H1 (cell line): ENCODE data around the gene SLC25A21. TPM values are rescaled to one million over a fixed set of nuclear protein-coding genes. Genes with fewer than 3 reads are reported as not detected.
A peak's percentile ranks its signal among the peaks of the same experiment; 100 is the strongest.

Source experiments
- CTCF ChIA-PET: fragments of 300-600 bp; sonication (Branson Sonifier 250); formaldehyde crosslinking; loops from one replicate; lab custom pipeline; 2021; ENCODE audit not compliant: partially characterized antibody; lab: Charles Lee
- POLR2A ChIA-PET: fragments of 300-600 bp; sonication (Branson Sonifier 250); formaldehyde crosslinking; loops from one replicate; lab custom pipeline; 2021; ENCODE audit warnings: inconsistent platforms; ENCODE audit not compliant: partially characterized antibody; lab: Charles Lee
- DNase-seq, 2 experiments: peaks; one replicate each; pipeline versions ENCODE4 v3.0.0 to v3.0.0-alpha.2; 2010 to 2022; ENCODE audit warnings: low spot score in 2 of 2, low read depth in 1 of 2, mixed read lengths in 1 of 2
- FAIRE-seq: peaks from 2 replicates; lab custom pipeline; 2011; peaks lifted over from hg19 to GRCh38; lab: Jason Lieb, UNC
- H2AFZ ChIP-seq: 2 replicates; pipeline ENCODE4 v1.8.1; 2012; ENCODE audit warnings: low read length, inconsistent platforms
- H2AK5ac ChIP-seq: 2 replicates; pipeline ENCODE4 v1.6.1; 2013; ENCODE audit warnings: low read depth, low read length
- H2BK120ac ChIP-seq: replicated peaks from 2 replicates; pipeline ENCODE3; 2013; ENCODE audit warnings: low read depth, low read length, inconsistent platforms
- H2BK12ac ChIP-seq: 2 replicates; pipeline ENCODE4 v1.6.1; 2013; ENCODE audit warnings: low read depth, low read length
- H2BK15ac ChIP-seq: 2 replicates; pipeline ENCODE4 v1.6.1; 2013; ENCODE audit warnings: low read length
- H2BK20ac ChIP-seq: 2 replicates; pipeline ENCODE4 v1.6.1; 2013; ENCODE audit warnings: low read length
- H2BK5ac ChIP-seq: 2 replicates; pipeline ENCODE4 v1.6.1; 2013; ENCODE audit warnings: low read depth, low read length
- H3K14ac ChIP-seq: 2 replicates; pipeline ENCODE4 v1.6.1; 2013; ENCODE audit warnings: inconsistent platforms; ENCODE audit not compliant: insufficient read length
- H3K18ac ChIP-seq: 2 replicates; pipeline ENCODE4 v1.6.1; 2013; ENCODE audit warnings: low read length; ENCODE audit errors: extremely low read depth
- H3K23ac ChIP-seq: 2 replicates; pipeline ENCODE4 v1.6.1; 2013; ENCODE audit warnings: inconsistent platforms; ENCODE audit not compliant: insufficient read length
- H3K23me2 ChIP-seq: 2 replicates; pipeline ENCODE4 v1.6.1; 2013; ENCODE audit warnings: low read depth, low read length
- H3K27ac ChIP-seq: 2 replicates; pipeline ENCODE4 v1.6.1; 2011; ENCODE audit warnings: low read depth, low read length, inconsistent platforms
- H3K27me3 ChIP-seq, 4 experiments: replicated peaks in 1 of 4; 1 replicate in 1 of 4; 2 replicates in 3 of 4; pipeline versions ENCODE4 v1.6.1 to v1.8.1; 2011 to 2013; ENCODE audit warnings: low read length in 3 of 4, mild to moderate bottlenecking in 3 of 4, inconsistent platforms in 2 of 4, mixed read lengths in 2 of 4, moderate library complexity in 1 of 4; ENCODE audit not compliant: control insufficient read depth in 3 of 4, insufficient read depth in 3 of 4; ENCODE audit errors: extremely low read depth in 1 of 4
- H3K36me3 ChIP-seq, 4 experiments: 2 replicates each; pipeline versions ENCODE4 v1.6.1 to v1.8.1; 2011 to 2013; ENCODE audit warnings: mild to moderate bottlenecking in 4 of 4, low read length in 3 of 4, moderate library complexity in 2 of 4, control low read depth in 1 of 4, inconsistent platforms in 1 of 4; ENCODE audit not compliant: insufficient read depth in 4 of 4, control insufficient read depth in 2 of 4
- H3K4ac ChIP-seq: replicated peaks from 2 replicates; pipeline ENCODE3; 2013; ENCODE audit warnings: low read length, low read depth, mixed read lengths, inconsistent platforms; ENCODE audit not compliant: insufficient read length
- H3K4me1 ChIP-seq, 4 experiments: replicated peaks in 1 of 4; 1 replicate in 1 of 4; 2 replicates in 3 of 4; pipeline versions ENCODE4 v1.6.1 to v1.8.1; 2011 to 2013; ENCODE audit warnings: low read length in 3 of 4, inconsistent platforms in 2 of 4, mixed read lengths in 1 of 4; ENCODE audit not compliant: insufficient read depth in 4 of 4, control insufficient read depth in 3 of 4
- H3K4me2 ChIP-seq, 2 experiments: 2 replicates each; pipeline versions ENCODE4 v1.6.1 to v1.8.1; 2011 to 2013; ENCODE audit warnings: low read depth in 2 of 2, low read length in 2 of 2, control low read depth in 1 of 2, inconsistent platforms in 1 of 2, mild to moderate bottlenecking in 1 of 2; ENCODE audit not compliant: insufficient read depth in 1 of 2
- H3K4me3 ChIP-seq, 4 experiments: fragments of 200-600, 300-600 bp in 1 of 4; sonication (generic), shearing (Covaris generic), sonication (Bioruptor Twin) in 1 of 4; 2 replicates each; pipeline versions ENCODE4 v1.5.1 to v1.8.1; 2011 to 2016; ENCODE audit warnings: low read length in 4 of 4, low read depth in 3 of 4, control low read depth in 2 of 4, inconsistent platforms in 2 of 4, mild to moderate bottlenecking in 2 of 4, mixed read lengths in 1 of 4, moderate library complexity in 1 of 4; ENCODE audit not compliant: insufficient read depth in 2 of 4; ENCODE audit errors: extremely low read depth in 1 of 4
- H3K56ac ChIP-seq: replicated peaks from 2 replicates; pipeline ENCODE3; 2013; ENCODE audit warnings: low read depth, mild to moderate bottlenecking, mixed read lengths, low read length, inconsistent platforms; ENCODE audit not compliant: insufficient read length
- H3K79me1 ChIP-seq: 2 replicates; pipeline ENCODE4 v1.6.1; 2013; ENCODE audit warnings: low read depth, low read length, control low read depth
- H3K79me2 ChIP-seq, 2 experiments: 2 replicates each; pipeline versions ENCODE4 v1.6.1 to v1.8.1; 2012 to 2013; ENCODE audit warnings: low read length in 2 of 2, mild to moderate bottlenecking in 2 of 2, inconsistent platforms in 1 of 2; ENCODE audit not compliant: insufficient read depth in 2 of 2, control insufficient read depth in 1 of 2
- H3K9ac ChIP-seq, 4 experiments: replicated peaks in 1 of 4; 1 replicate in 1 of 4; 2 replicates in 3 of 4; pipeline versions ENCODE4 v1.6.1 to v1.8.1; 2011 to 2013; ENCODE audit warnings: low read depth in 3 of 4, low read length in 3 of 4, control low read depth in 2 of 4, mild to moderate bottlenecking in 2 of 4, moderate library complexity in 2 of 4, inconsistent platforms in 1 of 4; ENCODE audit errors: extremely low read depth in 1 of 4
- H3K9me3 ChIP-seq, 2 experiments: 2 replicates each; pipeline versions ENCODE4 v1.6.1 to v1.8.1; 2012 to 2013; ENCODE audit warnings: mild to moderate bottlenecking in 2 of 2, moderate library complexity in 2 of 2, control low read depth in 1 of 2, inconsistent platforms in 1 of 2, low read depth in 1 of 2, low read length in 1 of 2, mixed read lengths in 1 of 2; ENCODE audit not compliant: insufficient read depth in 2 of 2
- H4K20me1 ChIP-seq, 2 experiments: replicated peaks in 1 of 2; 2 replicates each; pipeline versions ENCODE3 to v1.8.1; 2011 to 2013; ENCODE audit warnings: inconsistent platforms in 2 of 2, low read length in 2 of 2, mild to moderate bottlenecking in 1 of 2; ENCODE audit not compliant: insufficient read depth in 2 of 2, control insufficient read depth in 1 of 2
- H4K5ac ChIP-seq: 2 replicates; pipeline ENCODE4 v1.6.1; 2013; ENCODE audit warnings: low read length, low read depth, mixed read lengths, inconsistent platforms; ENCODE audit not compliant: insufficient read length
- H4K8ac ChIP-seq: 2 replicates; pipeline ENCODE4 v1.8.0; 2013; ENCODE audit warnings: mild to moderate bottlenecking, moderate library complexity, low read length, inconsistent platforms; ENCODE audit not compliant: insufficient read depth; ENCODE audit errors: extremely low read depth
- H4K91ac ChIP-seq: replicated peaks from 2 replicates; pipeline ENCODE3; 2013; ENCODE audit warnings: low read length, mixed read lengths, inconsistent platforms; ENCODE audit not compliant: insufficient read length
- CBX5 ChIP-seq: fragments of 300-800, 300-1000 bp; sonication (generic); IDR thresholded peaks from 2 replicates; pipeline ENCODE4 v1.7.1; 2016; ENCODE audit warnings: antibody characterized with exemption, low read length, low read depth
- CEBPB ChIP-seq: IDR thresholded peaks from 2 replicates; pipeline ENCODE4 v1.6.1; 2012; ENCODE audit warnings: low read depth, low read length
- HDAC2 ChIP-seq, 2 experiments: fragments of 300-600 bp in 1 of 2; sonication (generic) in 1 of 2; IDR thresholded peaks; 2 replicates each; pipeline ENCODE4 v1.6.1; 2011 to 2012; ENCODE audit warnings: low read depth in 2 of 2, low read length in 2 of 2, mild to moderate bottlenecking in 2 of 2, moderate library complexity in 2 of 2, borderline replicate concordance in 1 of 2, inconsistent platforms in 1 of 2
- KDM1A ChIP-seq: fragments of 200-600, 300-600 bp; sonication (generic); IDR thresholded peaks from 2 replicates; pipeline ENCODE4 v1.7.1; 2016; ENCODE audit warnings: mild to moderate bottlenecking, low read length, borderline replicate concordance
- KDM5A ChIP-seq: fragments of 200-600 bp; IDR thresholded peaks from 2 replicates; pipeline ENCODE4 v1.7.1; 2012; ENCODE audit warnings: mild to moderate bottlenecking, low read length, inconsistent platforms, mixed read lengths
- RAD21 ChIP-seq, 2 experiments: IDR thresholded peaks in 1 of 2; conservative IDR thresholded peaks in 1 of 2; 2 replicates each; pipeline ENCODE4 v1.6.1; 2011; ENCODE audit warnings: low read depth in 2 of 2, low read length in 2 of 2, improper control_type of control experiment in 1 of 2, inconsistent platforms in 1 of 2, mild to moderate bottlenecking in 1 of 2, moderate library complexity in 1 of 2
- RFX5 ChIP-seq: IDR thresholded peaks from 2 replicates; pipeline ENCODE4 v1.6.1; 2011; ENCODE audit warnings: low read depth, low read length, improper control_type of control experiment, borderline replicate concordance
- SP1 ChIP-seq: IDR thresholded peaks from 2 replicates; pipeline ENCODE4 v1.6.1; 2011; ENCODE audit warnings: low read depth, low read length
- SUZ12 ChIP-seq: fragments of 200-600 bp; sonication (generic); IDR thresholded peaks from 2 replicates; pipeline ENCODE4 v1.6.1; 2012; ENCODE audit warnings: mild to moderate bottlenecking, inconsistent platforms, low read length, moderate library complexity, mixed read lengths
- YY1 ChIP-seq: IDR thresholded peaks from 2 replicates; pipeline ENCODE4 v1.6.1; 2011; ENCODE audit warnings: low read depth, mild to moderate bottlenecking, low read length
- WGBS, 2 experiments: shearing (Covaris generic) in 1 of 2; methylation state at CpG; one replicate each; pipeline versions ENCODE4 v1.1.6 to v1.1.7; 2013 to 2015; ENCODE audit warnings: low lambda C conversion rate in 2 of 2, mixed read lengths in 2 of 2, inconsistent platforms in 1 of 2, low coverage in 1 of 2, missing lambda C conversion rate in 1 of 2; ENCODE audit not compliant: insufficient replicate concordance in 2 of 2, insufficient coverage in 1 of 2, insufficient read length in 1 of 2; ENCODE audit errors: extremely low coverage in 1 of 2, missing lambda C conversion rate in 1 of 2; 5-methylcytosine and 5-hydroxymethylcytosine counted together
- polyA plus RNA-seq, 7 experiments: library from polyadenylated mRNA; depleted of rRNA in 3 of 7; stranded (reverse) in 5 of 7; unstranded in 2 of 7; fragments of >200 nt in 5 of 7; fragments of 200-250 nt in 2 of 7; gene quantifications; 1 replicate in 5 of 7; 2 replicates in 1 of 7; 4 replicates in 1 of 7; pipeline versions ENCODE4 v1.2.1 to v1.2.3, GENCODE V29; 2011 to 2013; ENCODE audit warnings: missing spikeins in 2 of 7, mixed read lengths in 2 of 7
- total RNA-seq: library from RNA; stranded (reverse); fragmentation: NEBNext Ultra II Directional; extraction: Animal tissue kit (Norgen Biotek cat#: 25700); gene quantifications from 2 replicates; pipeline ENCODE4 v1.2.1, GENCODE V29; 2021
- TF ChIP-seq, protein P1 (sequence below), 3 experiments: IDR thresholded peaks; 1 replicate in 2 of 3; 2 replicates in 1 of 3; pipeline versions ENCODE4 v1.5.1 to v1.6.1; 2011; ENCODE audit warnings: low read length in 3 of 3, mild to moderate bottlenecking in 3 of 3, inconsistent platforms in 2 of 3, low read depth in 1 of 3, moderate library complexity in 1 of 3; ENCODE audit not compliant: insufficient read depth in 1 of 3; ENCODE audit errors: control extremely low read depth in 1 of 3

SLC25A21 gene
- total and polyA plus RNA-seq, 2 of the 8 experiments (the other 6 are each of a cell fraction or from before 2014, with no cell fraction given), result 6.9 to 15.7 TPM

DNA sequence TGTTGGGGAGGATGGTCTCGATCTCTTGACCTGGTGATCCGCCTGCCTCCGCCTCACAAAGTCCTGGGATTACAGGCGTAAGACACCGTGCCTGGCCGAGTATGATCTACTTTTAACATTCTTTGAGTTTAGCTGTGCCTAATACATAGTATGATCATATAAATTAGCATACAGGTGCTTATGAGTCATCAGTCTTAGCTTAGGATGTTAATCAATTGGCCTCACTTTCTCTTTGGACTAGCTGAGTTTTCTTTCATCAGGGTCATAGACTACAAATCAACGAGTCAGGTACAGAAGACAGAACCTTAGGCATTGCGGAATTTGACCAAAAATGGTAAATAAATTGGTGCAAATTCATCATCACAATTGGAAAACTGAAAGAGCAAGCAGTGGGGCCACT, 2.2 kb downstream of the SLC25A21 start:
- H4K20me1 ChIP-seq, result no peaks in the 10 kb centered on the region
- H3K18ac ChIP-seq, result no peak overlapping the region
- CTCF ChIA-PET, result interaction anchor here (1.9 kb wide), 1 partner anchor 20 kb away, joined by 6 read pairs; no protein-coding TSS in a partner anchor
- H3K4ac ChIP-seq, result peak overlapping the region; percentile 45
- no peaks in the 10 kb centered on the region; a peak in 1 of 8 replicates for H3K36me3 ChIP-seq
- H2BK12ac ChIP-seq, result no peak overlapping the region
- H3K4me2 ChIP-seq, result no peak overlapping the region; a peak in 1 of 4 replicates
- peaks cover 3% of the 10 kb centered on the region for H3K23me2 ChIP-seq
- H3K27me3 ChIP-seq, result no peaks in the 10 kb centered on the region
- H4K8ac ChIP-seq, result no peak overlapping the region
- no peaks in the 10 kb centered on the region for H3K9me3 ChIP-seq
- H2AFZ ChIP-seq, result no peak overlapping the region
- no peak overlapping the region for H4K91ac ChIP-seq
- no peak overlapping the region for H2BK15ac ChIP-seq
- H3K4me3 ChIP-seq, result no peak overlapping the region
- 0 out of 2 replicates have a peak overlapping the region, but pooled peaks have one; percentile 0 for H2BK20ac ChIP-seq
- no peak overlapping the region for H4K5ac ChIP-seq
- FAIRE-seq (no peak), DNase-seq (no peak)
- H3K79me1 ChIP-seq, result no peaks in the 10 kb centered on the region
- no peak overlapping the region for H3K56ac ChIP-seq
- H3K79me2 ChIP-seq, result peaks cover 0 to 5% of the 10 kb centered on the region in 2 experiments; a peak in 2 of 4 replicates
- no peak overlapping the region for H3K9ac ChIP-seq
- 98% methylated on average over 8 of the region's 8 CpGs; no CpG with 5 or more reads in 1 of the 2 experiments for WGBS, 2 experiments
- peak overlapping the region; percentile 80 for H2BK120ac ChIP-seq
- H3K23ac ChIP-seq, result no peak overlapping the region
- POLR2A ChIA-PET, result no interaction called here
- H3K4me1 ChIP-seq, result peaks cover 4 to 21% (median 14%) of the 10 kb centered on the region in 4 experiments; a peak in 5 of 7 replicates
- no peak overlapping the region for H3K27ac ChIP-seq
- no peak overlapping the region for H2BK5ac ChIP-seq
- no peak overlapping the region for H2AK5ac ChIP-seq
- H3K14ac ChIP-seq, result no peak overlapping the region
- TF ChIP-seq CEBPB (no peak), HDAC2 (IDR thresholded peaks at IDR 0.05; ENCODE audit: borderline replicate concordance in 1 of 2, low read depth in 2 of 2, low read length in 2 of 2) (no peak), SUZ12 (no peak), KDM5A (no peak), SP1 (no peak), RFX5 (no peak), RAD21 (IDR thresholded peaks at IDR 0.05 in 1 of 2, conservative IDR thresholded peaks at IDR 0.05 in 1 of 2; ENCODE audit: low read depth in 2 of 2, low read length in 2 of 2) (no peak), YY1 (no peak), KDM1A (no peak), CBX5 (no peak)
- TF ChIP-seq, protein P1, sequence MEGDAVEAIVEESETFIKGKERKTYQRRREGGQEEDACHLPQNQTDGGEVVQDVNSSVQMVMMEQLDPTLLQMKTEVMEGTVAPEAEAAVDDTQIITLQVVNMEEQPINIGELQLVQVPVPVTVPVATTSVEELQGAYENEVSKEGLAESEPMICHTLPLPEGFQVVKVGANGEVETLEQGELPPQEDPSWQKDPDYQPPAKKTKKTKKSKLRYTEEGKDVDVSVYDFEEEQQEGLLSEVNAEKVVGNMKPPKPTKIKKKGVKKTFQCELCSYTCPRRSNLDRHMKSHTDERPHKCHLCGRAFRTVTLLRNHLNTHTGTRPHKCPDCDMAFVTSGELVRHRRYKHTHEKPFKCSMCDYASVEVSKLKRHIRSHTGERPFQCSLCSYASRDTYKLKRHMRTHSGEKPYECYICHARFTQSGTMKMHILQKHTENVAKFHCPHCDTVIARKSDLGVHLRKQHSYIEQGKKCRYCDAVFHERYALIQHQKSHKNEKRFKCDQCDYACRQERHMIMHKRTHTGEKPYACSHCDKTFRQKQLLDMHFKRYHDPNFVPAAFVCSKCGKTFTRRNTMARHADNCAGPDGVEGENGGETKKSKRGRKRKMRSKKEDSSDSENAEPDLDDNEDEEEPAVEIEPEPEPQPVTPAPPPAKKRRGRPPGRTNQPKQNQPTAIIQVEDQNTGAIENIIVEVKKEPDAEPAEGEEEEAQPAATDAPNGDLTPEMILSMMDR (IDR thresholded peaks at IDR 0.05; ENCODE audit: control extremely low read depth in 1 of 3, insufficient read depth in 1 of 3, low read depth in 1 of 3, low read length in 3 of 3), result no peak
